Measurements from ENCODE around the gene TMIGD2.

Gene TMIGD2

GRCh38 chr19:4272894-4273293 is 29.3 kb downstream of the TMIGD2 start:
- TF ChIP-seq ARNT (IDR thresholded peaks at IDR 0.05) (no peak), NFRKB (IDR thresholded peaks at IDR 0.05) (no peak), FOXK2 (IDR thresholded peaks at IDR 0.05) (no peak), PKNOX1 (IDR thresholded peaks at IDR 0.05) (no peak), SUZ12 (IDR thresholded peaks at IDR 0.05) (no peak), ELF4 (IDR thresholded peaks at IDR 0.05) (no peak), CTBP1 (IDR thresholded peaks at IDR 0.05; ENCODE audit: borderline replicate concordance) (no peak), L3MBTL2 (conservative IDR thresholded peaks at IDR 0.05) (no peak), ZNF384 (IDR thresholded peaks at IDR 0.05) (no peak), SP1 (IDR thresholded peaks at IDR 0.05) (no peak), FOXM1 (IDR thresholded peaks at IDR 0.05; ENCODE audit: borderline replicate concordance) (no peak)
- POLR2A ChIA-PET, result interaction anchor here (1.3 to 1.4 kb wide), 2 partner anchors 26 to 70 kb away, joined by 3 to 4 read pairs; partner anchors contain the start of genes MPND and YJU2
- no peak for DNase-seq (ENCODE audit: extremely low spot score)
- CTCF ChIA-PET, result no interaction called here

GRCh38 chr19:4268816-4269430 is 33.3 kb downstream of the TMIGD2 start:
- no peak for DNase-seq (ENCODE audit: extremely low spot score)
- CTCF ChIA-PET, result interaction anchor here (1.0 to 2.2 kb wide), 3 partner anchors 9 to 84 kb away, joined by 3 to 18 read pairs (median 4); partner anchors contain the start of gene MPND

GRCh38 chr19:4267901-4268815 is 34.0 kb downstream of the TMIGD2 start:
- POLR2A ChIA-PET, result interaction anchor here (1.3 to 3.7 kb wide), 4 partner anchors 9 to 134 kb away, joined by 4 to 23 read pairs (median 6); partner anchors contain the start of genes CHAF1A and MPND
- no peak for DNase-seq (ENCODE audit: extremely low spot score)
- CTCF ChIA-PET, result interaction anchor here (0.6 to 2.2 kb wide), 16 partner anchors 10 to 1427 kb away, joined by 3 to 18 read pairs (median 4); partner anchors contain the start of genes MPND and ZNF555
- TF ChIP-seq LEF1 (IDR thresholded peaks at IDR 0.05; ENCODE audit: borderline replicate concordance) (no peak), FOXK2 (IDR thresholded peaks at IDR 0.05) (no peak), ARNT (IDR thresholded peaks at IDR 0.05) (no peak), SP1 (IDR thresholded peaks at IDR 0.05) (no peak), CTBP1 (IDR thresholded peaks at IDR 0.05; ENCODE audit: borderline replicate concordance) (no peak), ZNF384 (IDR thresholded peaks at IDR 0.05) (no peak), PKNOX1 (IDR thresholded peaks at IDR 0.05) (no peak), FOXA1 (IDR thresholded peaks at IDR 0.05) (no peak), SUZ12 (IDR thresholded peaks at IDR 0.05) (no peak), BHLHE40 (IDR thresholded peaks at IDR 0.05; ENCODE audit: borderline replicate concordance) (no peak), HDGF (IDR thresholded peaks at IDR 0.05; ENCODE audit: borderline replicate concordance) (no peak), FOXM1 (IDR thresholded peaks at IDR 0.05; ENCODE audit: borderline replicate concordance) (no peak), NFRKB (IDR thresholded peaks at IDR 0.05) (no peak), L3MBTL2 (conservative IDR thresholded peaks at IDR 0.05) (no peak), ELF4 (IDR thresholded peaks at IDR 0.05) (no peak), TARDBP (IDR thresholded peaks at IDR 0.05) (no peak)

More at GRCh38 chr19:4268816-4269430, 33.3 kb downstream of the TMIGD2 start:
- TF ChIP-seq PKNOX1 (IDR thresholded peaks at IDR 0.05), result no peak
- no peak for TF ChIP-seq HDGF (IDR thresholded peaks at IDR 0.05; ENCODE audit: borderline replicate concordance)
- no peak for TF ChIP-seq FOXA1 (IDR thresholded peaks at IDR 0.05)
- TF ChIP-seq SP1 (IDR thresholded peaks at IDR 0.05), result no peak
- no peak for TF ChIP-seq ARNT (IDR thresholded peaks at IDR 0.05)
- no peak for TF ChIP-seq CTBP1 (IDR thresholded peaks at IDR 0.05; ENCODE audit: borderline replicate concordance)
- no peak for TF ChIP-seq FOXM1 (IDR thresholded peaks at IDR 0.05; ENCODE audit: borderline replicate concordance)
- TF ChIP-seq LEF1 (IDR thresholded peaks at IDR 0.05; ENCODE audit: borderline replicate concordance), result no peak
- TF ChIP-seq ELF4 (IDR thresholded peaks at IDR 0.05), result no peak
- TF ChIP-seq NFRKB (IDR thresholded peaks at IDR 0.05), result no peak
- TF ChIP-seq L3MBTL2 (conservative IDR thresholded peaks at IDR 0.05), result no peak
- POLR2A ChIA-PET, result interaction anchor here (1.3 to 3.7 kb wide), 2 partner anchors 74 to 133 kb away, joined by 5 to 23 read pairs; partner anchors contain the start of genes CHAF1A and MPND

GRCh38 chr19:4267101-4267900 is 34.9 kb downstream of the TMIGD2 start:
- CTCF ChIA-PET, result interaction anchor here (0.5 to 2.2 kb wide), 36 partner anchors 9 to 526 kb away, joined by 3 to 32 read pairs (median 4); partner anchors contain the start of genes CHAF1A, MPND, SH3GL1 and SHD
- DNase-seq (ENCODE audit: extremely low spot score), result peak; percentile 80
- POLR2A ChIA-PET, result interaction anchor here (1.3 to 3.7 kb wide), 5 partner anchors 10 to 135 kb away, joined by 4 to 23 read pairs (median 6); partner anchors contain the start of genes CHAF1A and MPND
- TF ChIP-seq FOXM1 (IDR thresholded peaks at IDR 0.05; ENCODE audit: borderline replicate concordance), result peak; percentile 63; the same call in 1 of the 2 replicates
- TF ChIP-seq ARNT (IDR thresholded peaks at IDR 0.05), result no peak
- no peak for TF ChIP-seq ELF4 (IDR thresholded peaks at IDR 0.05)
